GM12801 (cell line): ENCODE results near the gene ATG9A.

Source experiments
- TF ChIP-seq, protein P1 (sequence below): IDR thresholded peaks from one replicate; pipeline ENCODE4 v1.5.1; 2011; ENCODE audit warnings: control low read depth; ENCODE audit not compliant: insufficient read length; ENCODE audit errors: extremely low read depth

The ATG9A gene

DNA sequence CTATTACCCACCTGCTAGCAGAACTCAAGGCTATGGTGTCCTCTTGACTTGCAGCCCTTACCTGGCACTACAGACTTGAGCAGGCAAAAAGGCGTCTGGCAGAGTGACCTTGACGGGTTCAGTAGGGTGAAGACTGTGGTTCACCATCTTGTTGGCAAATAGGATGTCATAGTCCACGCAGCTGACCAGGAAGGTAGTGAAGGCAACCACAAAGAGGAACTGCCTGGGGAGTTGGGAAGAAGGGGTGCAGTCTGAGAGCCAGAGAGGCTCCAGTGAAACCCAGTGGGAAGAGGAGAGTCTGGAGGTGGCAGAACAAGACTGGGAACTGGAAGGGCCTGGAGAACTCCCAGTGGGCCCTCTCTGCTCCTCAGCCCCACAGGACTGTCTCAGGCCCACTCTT is 4.1 kb downstream of the ATG9A start:
- TF ChIP-seq, protein P1, sequence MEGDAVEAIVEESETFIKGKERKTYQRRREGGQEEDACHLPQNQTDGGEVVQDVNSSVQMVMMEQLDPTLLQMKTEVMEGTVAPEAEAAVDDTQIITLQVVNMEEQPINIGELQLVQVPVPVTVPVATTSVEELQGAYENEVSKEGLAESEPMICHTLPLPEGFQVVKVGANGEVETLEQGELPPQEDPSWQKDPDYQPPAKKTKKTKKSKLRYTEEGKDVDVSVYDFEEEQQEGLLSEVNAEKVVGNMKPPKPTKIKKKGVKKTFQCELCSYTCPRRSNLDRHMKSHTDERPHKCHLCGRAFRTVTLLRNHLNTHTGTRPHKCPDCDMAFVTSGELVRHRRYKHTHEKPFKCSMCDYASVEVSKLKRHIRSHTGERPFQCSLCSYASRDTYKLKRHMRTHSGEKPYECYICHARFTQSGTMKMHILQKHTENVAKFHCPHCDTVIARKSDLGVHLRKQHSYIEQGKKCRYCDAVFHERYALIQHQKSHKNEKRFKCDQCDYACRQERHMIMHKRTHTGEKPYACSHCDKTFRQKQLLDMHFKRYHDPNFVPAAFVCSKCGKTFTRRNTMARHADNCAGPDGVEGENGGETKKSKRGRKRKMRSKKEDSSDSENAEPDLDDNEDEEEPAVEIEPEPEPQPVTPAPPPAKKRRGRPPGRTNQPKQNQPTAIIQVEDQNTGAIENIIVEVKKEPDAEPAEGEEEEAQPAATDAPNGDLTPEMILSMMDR = no peak

DNA sequence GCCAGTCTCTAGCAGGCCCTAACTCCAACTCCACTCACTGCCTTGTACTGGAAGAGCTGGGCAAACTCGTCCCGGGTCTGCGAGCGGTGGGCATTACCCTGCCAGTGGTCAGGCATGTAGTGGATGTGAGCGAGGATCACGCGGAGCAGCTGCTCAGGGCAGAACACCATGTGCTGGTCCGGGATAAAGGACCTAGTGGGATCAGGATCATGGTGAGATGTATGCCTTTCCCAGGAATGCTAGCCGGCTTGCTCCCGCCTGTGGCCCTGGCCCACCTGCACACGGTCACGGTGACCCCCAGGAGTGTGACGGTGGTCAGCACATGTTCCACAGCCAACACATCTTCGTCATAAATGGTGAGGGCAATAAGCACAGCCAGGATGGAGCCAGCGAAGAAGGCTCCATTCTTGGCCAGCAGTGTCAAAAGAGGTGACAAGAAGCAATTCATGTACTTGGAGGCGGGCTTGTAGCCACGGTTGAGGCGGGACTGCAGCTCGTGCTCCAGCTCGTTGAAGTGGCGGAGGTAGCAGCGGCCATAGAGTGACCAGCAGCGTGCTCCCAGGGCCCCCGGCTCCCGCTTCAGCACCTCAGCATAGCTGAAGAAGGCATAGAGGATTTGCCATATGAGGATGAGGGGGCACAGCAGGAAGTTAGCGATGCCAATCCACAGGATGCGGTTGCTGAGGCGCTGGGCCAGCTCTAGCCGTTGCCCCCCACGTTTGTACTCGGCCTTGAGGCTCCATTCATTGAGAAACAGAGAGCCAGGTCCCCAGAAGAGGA is 5.4 kb downstream of the ATG9A start:
- TF ChIP-seq, protein P1 = no peak

DNA sequence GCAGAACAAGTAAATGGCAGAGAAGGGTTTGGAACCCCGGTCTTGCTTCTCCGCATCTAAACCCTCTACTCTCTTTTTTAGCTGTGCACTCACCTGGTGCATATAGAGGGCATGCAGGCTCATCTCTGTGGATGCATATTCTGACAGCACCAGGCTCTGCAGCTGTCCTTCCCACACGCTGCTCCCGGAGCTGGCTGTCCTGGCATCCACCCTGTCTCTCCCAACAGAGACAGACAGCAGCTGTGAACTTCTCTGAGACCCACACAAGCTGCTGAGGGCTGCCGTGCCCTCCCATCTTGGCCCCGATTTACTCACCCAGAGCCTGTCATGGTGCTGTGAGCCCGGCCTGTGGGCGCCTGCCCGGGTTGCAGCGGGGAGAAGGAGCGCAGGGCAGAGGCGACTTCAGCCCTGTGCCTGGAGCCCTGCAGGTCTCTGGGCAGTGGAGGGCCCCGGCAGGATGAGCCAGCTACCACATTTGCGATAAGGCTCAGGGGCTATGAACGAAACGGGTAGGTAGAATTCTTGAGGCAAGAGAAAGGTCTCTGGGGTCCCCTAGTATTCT is 7.4 kb downstream of the ATG9A start:
- TF ChIP-seq, protein P1 = no peak

DNA sequence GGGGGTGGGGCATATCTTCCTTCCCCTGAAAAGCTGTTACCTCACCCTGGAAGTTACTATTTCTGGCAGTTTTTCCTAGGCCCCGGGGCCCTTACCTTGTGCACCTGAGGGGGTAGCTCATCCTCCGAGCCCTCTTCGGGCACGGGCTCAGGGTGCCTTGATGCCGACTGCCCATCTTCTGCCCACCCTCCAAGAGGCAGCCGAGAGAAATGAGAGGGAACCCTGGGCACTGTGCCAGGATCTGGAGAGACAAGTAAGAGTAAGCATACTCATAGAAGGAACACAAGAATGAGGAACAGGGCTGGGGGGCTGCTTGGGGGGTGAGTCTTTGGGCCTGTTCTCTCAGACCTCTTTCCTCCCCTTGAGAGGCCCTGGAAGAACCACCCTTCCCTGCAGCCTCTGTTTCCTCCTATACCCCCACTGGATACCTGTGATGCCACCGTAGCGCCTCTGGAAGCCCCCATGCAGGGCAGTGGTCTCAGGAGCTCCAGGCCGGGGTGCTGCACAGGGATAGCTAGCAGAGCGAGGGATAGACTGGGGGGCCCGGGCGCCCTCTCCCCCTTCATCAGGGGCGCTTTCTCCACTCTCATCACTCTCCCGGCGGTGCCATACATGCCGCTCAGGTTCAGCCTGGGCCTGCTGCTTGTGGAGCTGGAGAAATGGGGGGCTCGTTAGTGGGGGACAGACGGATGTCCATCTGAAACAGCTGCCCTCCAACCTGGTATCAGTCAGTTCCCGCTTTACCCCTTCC is 8.6 kb downstream of the ATG9A start:
- TF ChIP-seq, protein P1 = no peak

DNA sequence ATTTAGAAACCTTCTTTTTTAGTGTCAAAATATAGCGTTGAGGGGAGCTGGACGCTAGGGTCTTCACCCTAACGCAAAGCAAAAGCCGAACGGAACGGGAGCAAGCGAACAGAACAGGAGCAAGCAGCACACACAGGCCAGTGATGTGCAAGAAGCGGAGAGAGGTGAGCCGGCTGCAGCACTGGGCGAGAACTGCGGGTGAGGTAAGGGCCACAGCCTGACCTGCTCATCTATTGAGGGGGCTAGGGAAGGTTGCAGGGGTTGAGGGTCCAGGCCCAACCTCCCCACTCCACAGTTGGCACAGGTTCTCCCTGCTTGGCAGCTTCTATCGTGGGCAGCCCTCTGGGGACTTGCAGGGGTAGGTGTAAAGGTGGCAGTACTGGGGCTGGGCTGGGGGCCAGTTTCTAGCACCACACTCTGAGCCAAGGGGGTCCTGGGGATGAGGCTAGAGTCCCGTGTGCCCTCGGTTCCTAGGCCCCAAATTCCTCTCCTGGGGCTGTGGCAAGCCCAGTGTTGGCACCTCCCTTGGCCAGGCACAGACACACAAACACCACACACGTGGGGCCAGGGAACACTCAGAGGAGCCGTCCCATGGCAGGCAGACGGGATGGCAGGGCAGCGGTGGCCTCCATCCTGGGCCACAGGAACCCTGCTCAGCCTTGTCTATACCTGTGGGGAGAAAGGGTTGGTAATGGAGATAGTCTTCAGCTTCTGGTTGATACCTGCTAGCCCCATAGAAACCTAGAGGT is 9.5 kb downstream of the ATG9A start:
- TF ChIP-seq, protein P1 = no peak

GRCh38 chr2:219218732-219219701 is 10.4 kb downstream of the ATG9A start, which contains the start of gene ABCB6:
ABCB6 (minus strand) TSS chr2:219218958; CDS start chr2:219218673, 285 bp downstream.
- TF ChIP-seq, protein P1 = no peak
